ENCODE results near the gene MSMP. TPM values are rescaled to one million over a fixed set of nuclear protein-coding genes. Genes with fewer than 3 reads are reported as not detected.
A peak's percentile ranks its signal among the peaks of the same experiment; 100 is the strongest.

Gene MSMP
- total RNA-seq, 4 donors from 2014 or later = not detected

DNA sequence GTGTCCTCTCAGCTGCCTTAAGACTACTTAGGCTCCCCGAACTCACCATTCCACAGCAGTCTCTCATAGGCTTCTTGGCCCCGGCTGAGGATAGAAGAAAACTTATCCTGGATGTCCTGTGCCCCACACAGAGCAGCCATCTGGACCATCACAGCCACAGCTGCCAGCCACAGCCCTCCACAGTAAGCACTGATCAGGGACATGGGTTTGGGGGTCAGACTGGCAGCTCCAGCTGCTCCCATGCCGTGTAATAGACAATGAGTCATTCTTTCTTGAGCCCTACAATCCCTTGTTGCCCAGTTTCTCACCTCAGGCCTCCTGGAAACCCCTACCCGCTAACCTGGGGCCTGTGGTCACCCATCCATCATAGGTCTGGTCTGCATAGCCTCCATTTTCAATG, 15.9 kb downstream of the MSMP start:
- peaks cover 0 to 76% (median 34%) of the 10 kb centered on the region in 4 donors for H3K36me3 ChIP-seq
- WGBS, 2 donors (ENCODE audit: low coverage in 1 of 2) = 81% methylated on average over 4 of the region's 4 CpGs; no CpG with 5 or more reads in 1 of the 2 donors

DNA sequence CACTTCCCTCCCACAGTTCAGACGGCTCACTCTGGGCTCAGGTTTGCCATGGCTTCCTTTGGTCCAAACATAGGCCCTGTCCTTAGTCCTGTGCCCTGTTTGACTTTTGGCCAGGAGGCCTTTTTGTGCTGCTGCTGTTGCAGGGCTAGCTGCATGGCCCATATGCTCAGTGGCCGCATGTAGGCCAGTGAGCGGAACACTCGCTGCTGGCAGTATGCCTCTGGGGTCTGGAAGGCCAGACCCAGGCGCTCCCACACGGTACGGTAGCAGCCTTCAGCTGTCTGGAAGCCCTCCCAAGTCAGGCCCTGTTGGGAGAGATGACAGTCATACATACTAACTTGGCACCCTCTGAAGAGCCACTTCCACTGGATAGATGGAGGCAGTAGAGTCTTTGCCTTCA, 16.9 kb downstream of the MSMP start:
- intact Hi-C loops (cut with DNase I; ENCODE audit: low total_unique reads) = no loop called here
- TF ChIP-seq, protein P1, sequence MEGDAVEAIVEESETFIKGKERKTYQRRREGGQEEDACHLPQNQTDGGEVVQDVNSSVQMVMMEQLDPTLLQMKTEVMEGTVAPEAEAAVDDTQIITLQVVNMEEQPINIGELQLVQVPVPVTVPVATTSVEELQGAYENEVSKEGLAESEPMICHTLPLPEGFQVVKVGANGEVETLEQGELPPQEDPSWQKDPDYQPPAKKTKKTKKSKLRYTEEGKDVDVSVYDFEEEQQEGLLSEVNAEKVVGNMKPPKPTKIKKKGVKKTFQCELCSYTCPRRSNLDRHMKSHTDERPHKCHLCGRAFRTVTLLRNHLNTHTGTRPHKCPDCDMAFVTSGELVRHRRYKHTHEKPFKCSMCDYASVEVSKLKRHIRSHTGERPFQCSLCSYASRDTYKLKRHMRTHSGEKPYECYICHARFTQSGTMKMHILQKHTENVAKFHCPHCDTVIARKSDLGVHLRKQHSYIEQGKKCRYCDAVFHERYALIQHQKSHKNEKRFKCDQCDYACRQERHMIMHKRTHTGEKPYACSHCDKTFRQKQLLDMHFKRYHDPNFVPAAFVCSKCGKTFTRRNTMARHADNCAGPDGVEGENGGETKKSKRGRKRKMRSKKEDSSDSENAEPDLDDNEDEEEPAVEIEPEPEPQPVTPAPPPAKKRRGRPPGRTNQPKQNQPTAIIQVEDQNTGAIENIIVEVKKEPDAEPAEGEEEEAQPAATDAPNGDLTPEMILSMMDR (IDR thresholded peaks at IDR 0.05) = no peak
- TF ChIP-seq POLR2A (IDR thresholded peaks at IDR 0.05) (no peak), POLR2AphosphoS5 (IDR thresholded peaks at IDR 0.05) (no peak), EP300 (IDR thresholded peaks at IDR 0.05; ENCODE audit: low read depth) (no peak)
- WGBS, 2 donors (ENCODE audit: low coverage in 1 of 2) = 82% methylated on average over 7 of the region's 7 CpGs; no CpG with 5 or more reads in 1 of the 2 donors

More for the DNA sequence above, 15.9 kb downstream of the MSMP start:
- H3K27me3 ChIP-seq = no peaks in the 10 kb centered on the region
- TF ChIP-seq EP300 (IDR thresholded peaks at IDR 0.05; ENCODE audit: low read depth) = no peak
- TF ChIP-seq POLR2A (IDR thresholded peaks at IDR 0.05) = no peak
- TF ChIP-seq, protein P1 (IDR thresholded peaks at IDR 0.05) = no peak
- TF ChIP-seq POLR2AphosphoS5 (IDR thresholded peaks at IDR 0.05) = no peak
- intact Hi-C loops (cut with DNase I; ENCODE audit: low total_unique reads) = no loop called here
- in situ Hi-C loops (cut with MboI; ENCODE audit: low pct_ligation_motif_present in 1 of 4, low pct_unique_long_range_greater_than_20kb in 1 of 4, low sequenced_read_pairs in 3 of 4) = loop anchor here in 1 of 4 donors (10.0 kb wide), 1 partner anchor 77 kb away; the partner anchor contains the start of genes HINT2 and SPAG8
- H3K4me1 ChIP-seq = peaks cover 10 to 26% (median 14%) of the 10 kb centered on the region in 4 donors
- H3K27ac ChIP-seq = no peak overlapping the region
- no peak for DNase-seq
- H3K4me3 ChIP-seq = no peak overlapping the region
- H3K9me3 ChIP-seq = no peaks in the 10 kb centered on the region

DNA sequence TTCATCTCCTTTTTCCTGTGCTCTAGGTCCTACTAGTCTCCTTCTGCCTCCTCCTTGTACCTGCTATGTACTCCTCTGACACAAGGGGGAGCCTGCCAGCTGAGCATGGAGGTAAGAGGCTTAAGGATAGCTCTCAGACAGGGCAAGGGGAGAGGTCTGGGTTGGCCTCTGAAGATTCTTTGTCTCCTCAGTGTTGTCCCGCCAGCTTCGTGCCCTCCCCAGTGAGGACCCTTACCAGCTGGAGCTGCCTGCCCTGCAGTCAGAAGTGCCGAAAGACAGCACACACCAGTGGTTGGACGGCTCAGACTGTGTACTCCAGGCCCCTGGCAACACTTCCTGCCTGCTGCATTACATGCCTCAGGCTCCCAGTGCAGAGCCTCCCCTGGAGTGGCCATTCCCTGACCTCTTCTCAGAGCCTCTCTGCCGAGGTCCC, 17.9 kb downstream of the MSMP start:
- DNase-seq = peak; percentile 76

More for the DNA sequence above, 16.9 kb downstream of the MSMP start:
- peaks cover 0 to 66% (median 32%) of the 10 kb centered on the region in 4 donors for H3K36me3 ChIP-seq
- in situ Hi-C loops (cut with MboI; ENCODE audit: low pct_ligation_motif_present in 1 of 4, low pct_unique_long_range_greater_than_20kb in 1 of 4, low sequenced_read_pairs in 3 of 4) = loop anchor here in 1 of 4 donors (10.0 kb wide), 1 partner anchor 78 kb away; the partner anchor contains the start of genes HINT2 and SPAG8
- H3K4me1 ChIP-seq = peaks cover 11 to 29% (median 17%) of the 10 kb centered on the region in 4 donors
- DNase-seq = no peak
- no peak overlapping the region for H3K4me3 ChIP-seq
- no peaks in the 10 kb centered on the region for H3K27me3 ChIP-seq
- no peaks in the 10 kb centered on the region for H3K9me3 ChIP-seq
- H3K27ac ChIP-seq = no peak overlapping the region

DNA sequence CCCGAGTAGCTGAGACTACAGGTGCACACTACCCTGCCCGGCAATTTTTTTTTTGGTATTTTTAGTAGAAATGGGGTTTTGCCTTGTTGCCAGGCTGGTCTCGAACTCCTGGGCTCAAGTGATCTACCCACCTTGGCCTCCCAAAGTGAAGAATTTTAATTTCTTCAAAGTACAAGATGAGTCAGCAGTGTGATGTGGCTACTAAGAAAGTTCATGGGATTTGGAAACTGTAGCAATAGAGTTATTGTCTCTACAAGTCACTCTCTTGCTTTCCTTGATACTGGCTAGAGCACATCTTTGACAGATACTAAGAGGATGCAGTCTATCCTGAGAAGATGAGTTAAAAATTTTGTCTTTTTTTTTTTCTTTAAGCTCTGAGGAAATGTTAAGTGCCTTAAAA, 20.0 kb downstream of the MSMP start:
- in situ Hi-C loops (cut with MboI; ENCODE audit: low pct_ligation_motif_present in 1 of 4, low pct_unique_long_range_greater_than_20kb in 1 of 4, low sequenced_read_pairs in 3 of 4) = loop anchor here in 1 of 4 donors (10.0 kb wide), 1 partner anchor 81 kb away; the partner anchor contains the start of genes HINT2 and SPAG8

More for the DNA sequence above, 17.9 kb downstream of the MSMP start:
- no peak overlapping the region for H3K4me3 ChIP-seq
- H3K27ac ChIP-seq = peak overlapping the region in 3 of 4 donors; percentile 7 to 58 (median 41)
- intact Hi-C loops (cut with DNase I; ENCODE audit: low total_unique reads) (no loop called here), in situ Hi-C loops (cut with MboI; ENCODE audit: low pct_ligation_motif_present in 1 of 4, low pct_unique_long_range_greater_than_20kb in 1 of 4, low sequenced_read_pairs in 3 of 4) (loop anchor here in 1 of 4 donors (10.0 kb wide), 1 partner anchor 79 kb away; the partner anchor contains the start of genes HINT2 and SPAG8)
- 36% methylated on average over 5 of the region's 5 CpGs; no CpG with 5 or more reads in 1 of the 2 donors for WGBS, 2 donors (ENCODE audit: low coverage in 1 of 2)
- peak in 2 of 3 donors; percentile 24 to 35 for TF ChIP-seq POLR2AphosphoS5 (IDR thresholded peaks at IDR 0.05)
- TF ChIP-seq, protein P1 (IDR thresholded peaks at IDR 0.05) = peak; percentile 70 to 82 (median 75)
- no peak for TF ChIP-seq EP300 (IDR thresholded peaks at IDR 0.05; ENCODE audit: low read depth)
- TF ChIP-seq POLR2A (IDR thresholded peaks at IDR 0.05) = no peak
- H3K27me3 ChIP-seq = no peaks in the 10 kb centered on the region
- H3K36me3 ChIP-seq = peaks cover 0 to 62% (median 28%) of the 10 kb centered on the region in 4 donors
- H3K4me1 ChIP-seq = peaks cover 11 to 30% (median 18%) of the 10 kb centered on the region in 4 donors
- no peaks in the 10 kb centered on the region for H3K9me3 ChIP-seq

More for the DNA sequence above, 20.0 kb downstream of the MSMP start:
- Histone ChIP-seq H3K9me3 (no peaks in the 10 kb centered on the region), H3K36me3 (peaks cover 0 to 43% (median 21%) of the 10 kb centered on the region in 4 donors), H3K4me1 (peaks cover 23 to 51% (median 38%) of the 10 kb centered on the region in 4 donors), H3K4me3 (no peak overlapping the region), H3K27ac (peak overlapping the region; percentile 94 to 98 (median 97)), H3K27me3 (no peaks in the 10 kb centered on the region)
- intact Hi-C loops (cut with DNase I; ENCODE audit: low total_unique reads) = no loop called here
- TF ChIP-seq POLR2AphosphoS5 (IDR thresholded peaks at IDR 0.05) (no peak), POLR2A (IDR thresholded peaks at IDR 0.05) (no peak), EP300 (IDR thresholded peaks at IDR 0.05; ENCODE audit: low read depth) (no peak)
- TF ChIP-seq, protein P1 (IDR thresholded peaks at IDR 0.05) = no peak
- 87 to 88% methylated on average over 3 of the region's 3 CpGs for WGBS, 2 donors (ENCODE audit: low coverage in 1 of 2)
- DNase-seq = no peak
